NCI-H226 (cell line): ENCODE measurements around the gene CFAP97D1.

ENCODE experiments used
- DNase-seq: peaks from one replicate; pipeline ENCODE4 v3.0.0-alpha.2; 2015

Gene CFAP97D1

DNA sequence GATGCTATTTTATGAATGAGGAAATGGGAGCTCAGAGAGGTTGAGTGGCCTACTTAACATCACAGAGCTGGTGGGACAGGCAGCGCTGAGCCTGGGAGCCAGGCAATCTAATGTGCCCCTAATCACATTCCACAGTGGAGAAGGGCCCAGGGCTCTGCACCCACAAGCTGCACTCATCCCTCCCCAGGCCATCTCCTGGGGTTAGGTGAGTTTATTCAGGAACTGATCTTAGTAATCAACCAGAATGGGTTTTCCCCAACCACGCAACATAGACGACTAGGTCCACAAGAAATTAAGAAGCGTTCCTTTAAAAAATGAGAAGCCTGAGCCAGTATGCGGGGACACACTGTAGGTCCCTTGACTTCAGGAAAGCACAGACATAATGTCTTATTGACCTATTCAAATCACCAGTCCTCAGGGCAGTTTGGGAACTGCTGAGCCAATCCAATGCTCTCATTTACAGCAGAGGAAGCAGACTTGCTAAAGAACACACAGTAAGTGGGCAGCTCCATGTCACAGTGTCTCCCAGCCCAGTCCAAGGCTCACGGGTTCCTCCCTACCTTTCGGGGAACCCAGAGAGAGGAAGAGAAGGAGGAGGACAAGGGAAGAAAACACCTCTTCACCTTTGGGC lies 50.4 kb downstream of the CFAP97D1 start:
- DNase-seq: no peak

DNA sequence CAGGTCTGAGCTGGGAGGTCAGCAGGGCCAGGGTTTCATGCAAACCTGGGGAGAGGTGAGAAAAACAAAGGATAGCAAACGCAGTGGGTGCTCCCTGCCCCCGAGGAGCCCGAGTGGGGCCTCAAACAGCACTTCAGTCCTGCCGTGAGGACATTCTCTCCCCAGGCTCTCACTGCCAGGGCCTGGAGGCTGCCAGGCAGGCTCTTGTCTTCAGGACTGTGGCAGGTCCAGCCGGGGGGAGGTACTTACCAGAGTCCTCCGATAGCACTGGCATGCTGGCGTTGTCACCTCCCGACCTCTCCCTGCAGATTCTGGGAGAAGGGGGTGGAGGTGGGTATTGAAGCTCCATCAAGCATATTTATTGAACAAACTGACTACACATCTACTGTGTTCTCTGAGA lies 51.4 kb downstream of the CFAP97D1 start:
- no peak for DNase-seq

DNA sequence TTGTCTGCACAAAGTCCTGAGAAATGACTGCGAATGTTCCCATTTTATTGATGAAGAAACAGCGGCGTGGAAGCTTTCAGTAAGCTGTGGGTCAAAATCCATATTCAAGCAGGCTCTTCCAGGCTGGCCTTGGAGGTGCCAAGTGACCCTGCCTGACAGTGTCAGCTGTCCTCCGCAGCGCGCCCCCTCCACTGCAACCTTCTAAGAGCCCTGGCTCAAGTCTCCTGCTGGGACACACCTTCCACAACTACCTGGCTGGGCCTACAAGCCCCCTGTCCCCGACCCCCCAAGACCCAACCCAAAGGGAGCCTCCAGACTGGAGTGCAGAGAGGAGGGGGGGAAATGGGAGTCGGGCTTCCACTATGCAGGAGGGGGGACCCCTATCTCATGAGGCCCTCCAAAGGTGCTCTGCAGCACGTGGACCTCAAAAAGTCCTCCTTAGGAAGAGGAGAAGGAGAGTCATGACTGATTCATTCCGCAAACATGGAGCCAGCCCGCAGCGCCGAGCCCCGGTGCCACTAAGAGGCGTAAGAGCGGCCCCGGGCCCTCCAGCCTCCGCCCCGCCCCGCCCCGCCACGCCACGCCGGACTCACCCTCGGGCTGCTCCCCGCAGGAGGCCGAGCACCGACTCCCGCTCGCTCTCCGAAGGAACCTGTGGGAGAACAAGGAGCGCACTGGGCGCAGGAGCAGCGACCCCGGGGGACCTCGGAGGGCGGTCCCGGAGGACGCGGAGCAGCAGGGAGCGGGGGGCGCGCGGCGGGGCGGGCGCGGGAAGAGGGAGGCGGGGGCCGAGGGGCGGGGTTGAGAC lies 52.1 kb downstream of the CFAP97D1 start:
- DNase-seq: peak; percentile 62

DNA sequence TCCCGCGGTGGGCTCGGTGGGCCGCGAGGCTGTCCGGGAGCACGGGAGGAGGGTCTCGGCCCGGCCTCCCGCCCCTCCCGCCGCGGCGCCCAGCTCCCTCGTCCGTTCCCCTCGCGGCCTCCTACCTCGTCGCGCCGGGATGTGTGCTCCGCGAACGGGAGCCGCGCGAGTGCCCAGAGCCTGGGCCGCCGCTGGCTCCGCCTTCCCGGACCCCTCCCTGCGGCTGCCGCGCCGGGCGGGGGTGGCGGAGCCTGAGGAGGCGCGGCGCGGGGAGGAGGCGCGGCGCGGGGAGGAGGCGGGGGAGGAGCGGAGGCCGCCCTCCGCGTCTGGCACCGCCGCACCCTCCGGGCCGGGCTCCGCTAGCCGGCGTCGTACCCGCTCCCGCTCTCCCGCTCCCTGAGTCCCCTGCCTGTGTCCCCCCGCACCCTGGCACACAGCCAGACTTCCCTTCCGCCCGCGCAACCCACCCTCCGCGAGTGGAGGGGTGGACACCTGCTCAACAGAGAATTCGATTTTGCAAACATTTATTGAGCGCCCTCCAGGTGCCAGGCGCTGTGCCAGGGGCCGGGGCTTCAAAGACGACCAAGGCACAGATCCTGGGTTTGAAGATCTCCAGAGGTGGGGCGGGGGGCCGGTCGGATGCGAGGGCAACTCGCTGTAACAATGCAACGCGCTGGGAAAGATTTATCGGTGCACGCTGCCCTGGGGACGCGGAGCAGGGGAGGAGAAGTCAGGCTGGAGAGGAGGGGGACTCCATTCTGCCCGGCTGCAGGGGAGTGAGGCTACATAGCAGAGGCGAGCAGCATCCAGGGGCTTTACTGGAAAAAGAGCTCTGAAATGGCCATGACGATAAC lies 53.0 kb downstream of the CFAP97D1 start, which contains the start of gene MPP3:
Gene MPP3 (minus strand): TSS at position 171 of the 854 bp plus-strand sequence. CDS start 1,240 bp downstream, outside the sequence.
- peak; percentile 76 for DNase-seq

DNA sequence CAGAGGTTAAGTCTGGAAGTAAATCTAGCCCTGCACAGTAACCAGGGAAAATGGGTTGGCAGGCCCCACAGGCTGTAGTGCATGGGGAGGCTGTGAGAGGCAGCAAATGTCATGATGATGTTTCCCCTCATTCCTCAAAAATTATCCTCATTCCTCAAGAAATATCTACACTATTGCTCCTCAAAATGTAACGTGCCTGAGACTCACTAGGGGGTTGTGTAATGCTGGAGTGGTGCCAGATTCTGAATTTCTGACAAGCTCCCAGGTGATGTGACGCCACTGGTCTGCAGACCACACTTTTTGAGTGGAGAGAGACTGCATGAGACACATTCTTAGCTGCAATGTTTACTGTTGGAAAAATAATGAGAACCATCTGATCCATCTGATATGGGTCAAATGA lies 53.9 kb downstream of the CFAP97D1 start:
- peak; percentile 29 for DNase-seq
